K562 (cell line): Measurements from ENCODE around the gene SACS. TPM values are rescaled to one million over a fixed set of nuclear protein-coding genes. Genes with fewer than 3 reads are reported as not detected.
A peak's percentile ranks its signal among the peaks of the same experiment; 100 is the strongest.

Source experiments
- CTBP1 ChIP-seq: fragments of 450-650 bp; IDR thresholded peaks from 2 replicates; pipeline ENCODE4 v1.6.1; 2016; ENCODE audit warnings: borderline replicate concordance
- EHMT2 ChIP-seq: fragments of 450-650 bp; IDR thresholded peaks from 2 replicates; pipeline ENCODE4 v1.6.1; 2018; ENCODE audit warnings: antibody characterized with exemption
- GMEB1 ChIP-seq: fragments of 250-450 bp; sonication (Bioruptor Pico); IDR thresholded peaks from 2 replicates; pipeline ENCODE4 v1.4.0; 2020; ENCODE audit warnings: mild to moderate bottlenecking
- HNRNPLL ChIP-seq: fragments of 200-400 bp; formaldehyde crosslinking; IDR thresholded peaks from 2 replicates; pipeline ENCODE4 v1.6.1; 2017; ENCODE audit warnings: low read length, low read depth, mild to moderate bottlenecking; ENCODE audit not compliant: poor library complexity, severe bottlenecking
- L3MBTL2 ChIP-seq: fragments of 450-650 bp; IDR thresholded peaks from 2 replicates; pipeline ENCODE4 v1.6.1; 2016; ENCODE audit warnings: mild to moderate bottlenecking, moderate library complexity
- NCOA1 ChIP-seq: fragments of 450-650 bp; IDR thresholded peaks from 2 replicates; pipeline ENCODE4 v1.6.1; 2016; ENCODE audit warnings: low read depth
- XRCC4 ChIP-seq: IDR thresholded peaks from one replicate; pipeline ENCODE4 v1.6.1; 2011; ENCODE audit not compliant: insufficient read depth, insufficient read length; ENCODE audit errors: extremely low read depth
- ZMIZ1 ChIP-seq, 2 experiments: fragments of 150-350 bp in 1 of 2; IDR thresholded peaks; 2 replicates each; pipeline ENCODE4 v1.6.1; 2012 to 2016; ENCODE audit warnings: low read depth in 2 of 2, low read length in 2 of 2, mild to moderate bottlenecking in 1 of 2, moderate library complexity in 1 of 2
- polyA plus RNA-seq, 8 experiments: library from polyadenylated mRNA; depleted of rRNA in 4 of 8; stranded (reverse) in 5 of 8; unstranded in 3 of 8; fragments of >200 nt; fragmentation: Nextera tagmentation in 2 of 8; fragmentation: Illumina TruSeq in 1 of 8; extraction: Ambion mirVana in 2 of 8; extraction: Trizol in 1 of 8; gene quantifications; 2 replicates each; pipeline versions ENCODE4 v1.2.1 to v1.2.3, GENCODE V29; 2011 to 2014; ENCODE audit warnings: inconsistent platforms in 1 of 8, missing spikeins in 1 of 8
- total RNA-seq, 7 experiments: library from RNA; depleted of rRNA in 6 of 7; stranded (reverse); fragments of >200 nt in 6 of 7; fragmentation: Illumina TruSeq in 2 of 7; extraction: Trizol in 2 of 7; gene quantifications; 2 replicates each; pipeline versions ENCODE4 v1.2.1 to v1.2.3, GENCODE V29; 2011 to 2021; ENCODE audit warnings: low replicate concordance in 1 of 7
- TF ChIP-seq, protein P1 (sequence below): fragments of 450-650 bp; IDR thresholded peaks from 2 replicates; pipeline ENCODE4 v1.6.1; 2016; ENCODE audit warnings: mild to moderate bottlenecking, moderate library complexity

SACS gene
- total and polyA plus RNA-seq, 9 of the 15 experiments (the other 6 are each of a cell fraction or from before 2014, with no cell fraction given): 4.7 to 28.2 (median 18.9) TPM

- TF ChIP-seq, protein P1, sequence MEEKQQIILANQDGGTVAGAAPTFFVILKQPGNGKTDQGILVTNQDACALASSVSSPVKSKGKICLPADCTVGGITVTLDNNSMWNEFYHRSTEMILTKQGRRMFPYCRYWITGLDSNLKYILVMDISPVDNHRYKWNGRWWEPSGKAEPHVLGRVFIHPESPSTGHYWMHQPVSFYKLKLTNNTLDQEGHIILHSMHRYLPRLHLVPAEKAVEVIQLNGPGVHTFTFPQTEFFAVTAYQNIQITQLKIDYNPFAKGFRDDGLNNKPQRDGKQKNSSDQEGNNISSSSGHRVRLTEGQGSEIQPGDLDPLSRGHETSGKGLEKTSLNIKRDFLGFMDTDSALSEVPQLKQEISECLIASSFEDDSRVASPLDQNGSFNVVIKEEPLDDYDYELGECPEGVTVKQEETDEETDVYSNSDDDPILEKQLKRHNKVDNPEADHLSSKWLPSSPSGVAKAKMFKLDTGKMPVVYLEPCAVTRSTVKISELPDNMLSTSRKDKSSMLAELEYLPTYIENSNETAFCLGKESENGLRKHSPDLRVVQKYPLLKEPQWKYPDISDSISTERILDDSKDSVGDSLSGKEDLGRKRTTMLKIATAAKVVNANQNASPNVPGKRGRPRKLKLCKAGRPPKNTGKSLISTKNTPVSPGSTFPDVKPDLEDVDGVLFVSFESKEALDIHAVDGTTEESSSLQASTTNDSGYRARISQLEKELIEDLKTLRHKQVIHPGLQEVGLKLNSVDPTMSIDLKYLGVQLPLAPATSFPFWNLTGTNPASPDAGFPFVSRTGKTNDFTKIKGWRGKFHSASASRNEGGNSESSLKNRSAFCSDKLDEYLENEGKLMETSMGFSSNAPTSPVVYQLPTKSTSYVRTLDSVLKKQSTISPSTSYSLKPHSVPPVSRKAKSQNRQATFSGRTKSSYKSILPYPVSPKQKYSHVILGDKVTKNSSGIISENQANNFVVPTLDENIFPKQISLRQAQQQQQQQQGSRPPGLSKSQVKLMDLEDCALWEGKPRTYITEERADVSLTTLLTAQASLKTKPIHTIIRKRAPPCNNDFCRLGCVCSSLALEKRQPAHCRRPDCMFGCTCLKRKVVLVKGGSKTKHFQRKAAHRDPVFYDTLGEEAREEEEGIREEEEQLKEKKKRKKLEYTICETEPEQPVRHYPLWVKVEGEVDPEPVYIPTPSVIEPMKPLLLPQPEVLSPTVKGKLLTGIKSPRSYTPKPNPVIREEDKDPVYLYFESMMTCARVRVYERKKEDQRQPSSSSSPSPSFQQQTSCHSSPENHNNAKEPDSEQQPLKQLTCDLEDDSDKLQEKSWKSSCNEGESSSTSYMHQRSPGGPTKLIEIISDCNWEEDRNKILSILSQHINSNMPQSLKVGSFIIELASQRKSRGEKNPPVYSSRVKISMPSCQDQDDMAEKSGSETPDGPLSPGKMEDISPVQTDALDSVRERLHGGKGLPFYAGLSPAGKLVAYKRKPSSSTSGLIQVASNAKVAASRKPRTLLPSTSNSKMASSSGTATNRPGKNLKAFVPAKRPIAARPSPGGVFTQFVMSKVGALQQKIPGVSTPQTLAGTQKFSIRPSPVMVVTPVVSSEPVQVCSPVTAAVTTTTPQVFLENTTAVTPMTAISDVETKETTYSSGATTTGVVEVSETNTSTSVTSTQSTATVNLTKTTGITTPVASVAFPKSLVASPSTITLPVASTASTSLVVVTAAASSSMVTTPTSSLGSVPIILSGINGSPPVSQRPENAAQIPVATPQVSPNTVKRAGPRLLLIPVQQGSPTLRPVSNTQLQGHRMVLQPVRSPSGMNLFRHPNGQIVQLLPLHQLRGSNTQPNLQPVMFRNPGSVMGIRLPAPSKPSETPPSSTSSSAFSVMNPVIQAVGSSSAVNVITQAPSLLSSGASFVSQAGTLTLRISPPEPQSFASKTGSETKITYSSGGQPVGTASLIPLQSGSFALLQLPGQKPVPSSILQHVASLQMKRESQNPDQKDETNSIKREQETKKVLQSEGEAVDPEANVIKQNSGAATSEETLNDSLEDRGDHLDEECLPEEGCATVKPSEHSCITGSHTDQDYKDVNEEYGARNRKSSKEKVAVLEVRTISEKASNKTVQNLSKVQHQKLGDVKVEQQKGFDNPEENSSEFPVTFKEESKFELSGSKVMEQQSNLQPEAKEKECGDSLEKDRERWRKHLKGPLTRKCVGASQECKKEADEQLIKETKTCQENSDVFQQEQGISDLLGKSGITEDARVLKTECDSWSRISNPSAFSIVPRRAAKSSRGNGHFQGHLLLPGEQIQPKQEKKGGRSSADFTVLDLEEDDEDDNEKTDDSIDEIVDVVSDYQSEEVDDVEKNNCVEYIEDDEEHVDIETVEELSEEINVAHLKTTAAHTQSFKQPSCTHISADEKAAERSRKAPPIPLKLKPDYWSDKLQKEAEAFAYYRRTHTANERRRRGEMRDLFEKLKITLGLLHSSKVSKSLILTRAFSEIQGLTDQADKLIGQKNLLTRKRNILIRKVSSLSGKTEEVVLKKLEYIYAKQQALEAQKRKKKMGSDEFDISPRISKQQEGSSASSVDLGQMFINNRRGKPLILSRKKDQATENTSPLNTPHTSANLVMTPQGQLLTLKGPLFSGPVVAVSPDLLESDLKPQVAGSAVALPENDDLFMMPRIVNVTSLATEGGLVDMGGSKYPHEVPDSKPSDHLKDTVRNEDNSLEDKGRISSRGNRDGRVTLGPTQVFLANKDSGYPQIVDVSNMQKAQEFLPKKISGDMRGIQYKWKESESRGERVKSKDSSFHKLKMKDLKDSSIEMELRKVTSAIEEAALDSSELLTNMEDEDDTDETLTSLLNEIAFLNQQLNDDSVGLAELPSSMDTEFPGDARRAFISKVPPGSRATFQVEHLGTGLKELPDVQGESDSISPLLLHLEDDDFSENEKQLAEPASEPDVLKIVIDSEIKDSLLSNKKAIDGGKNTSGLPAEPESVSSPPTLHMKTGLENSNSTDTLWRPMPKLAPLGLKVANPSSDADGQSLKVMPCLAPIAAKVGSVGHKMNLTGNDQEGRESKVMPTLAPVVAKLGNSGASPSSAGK: peak; percentile 46; the same call in 1 of the 2 replicates
- TF ChIP-seq NCOA1 (no peak), GMEB1 (CRISPR knock-in tag) (peak; percentile 63), HNRNPLL (peak; percentile 52), EHMT2 (no peak), XRCC4 (no peak), L3MBTL2 (peak; percentile 85), ZMIZ1 (IDR thresholded peaks at IDR 0.05; ENCODE audit: low read depth in 2 of 2, low read length in 2 of 2) (no peak), CTBP1 (peak; percentile 68)
Observed at GRCh38 chr13:23375001-23375971, 58.2 kb downstream of the SACS start (continued).
